ENCODE measurements around the gene WRNIP1. TPM values are rescaled to one million over a fixed set of nuclear protein-coding genes. Genes with fewer than 3 reads are reported as not detected.
A peak's percentile ranks its signal among the peaks of the same experiment; 100 is the strongest.
"Not testable (repeated sequence)": the region's sequence is repeated elsewhere in the genome, so short reads cannot be mapped to it uniquely, and the experiment has no call there.

The WRNIP1 gene
- total RNA-seq, 1 experiment from 2014 or later: 63.4 TPM

GRCh38 chr6:2762868-2763267 is 2.3 kb upstream of the WRNIP1 start:
- DNase-seq (ENCODE audit: low spot score): not testable (repeated sequence)

GRCh38 chr6:2763345-2763841 is 1.8 kb upstream of the WRNIP1 start:
- DNase-seq (ENCODE audit: low spot score): no peak

- no peak for DNase-seq (ENCODE audit: low spot score)
Observed at GRCh38 chr6:2763876-2764540, 1.2 kb upstream of the WRNIP1 start.

GRCh38 chr6:2764610-2765165 is 505 bp upstream of the WRNIP1 start:
- peak; percentile 53 for DNase-seq (ENCODE audit: low spot score)

GRCh38 chr6:2765896-2766766 is 938 bp downstream of the WRNIP1 start:
- DNase-seq (ENCODE audit: low spot score): no peak

- DNase-seq (ENCODE audit: low spot score): no peak
Observed at GRCh38 chr6:2766767-2767656, 1.8 kb downstream of the WRNIP1 start.

- DNase-seq (ENCODE audit: low spot score): no peak
Observed at GRCh38 chr6:2767657-2768524, 2.7 kb downstream of the WRNIP1 start.

GRCh38 chr6:2768696-2769095 is 3.5 kb downstream of the WRNIP1 start:
- DNase-seq (ENCODE audit: low spot score): no peak

- no peak for DNase-seq (ENCODE audit: low spot score)
Observed at GRCh38 chr6:2770171-2770570, 5.0 kb downstream of the WRNIP1 start.

GRCh38 chr6:2771079-2771478 is 5.9 kb downstream of the WRNIP1 start:
- DNase-seq (ENCODE audit: low spot score): no peak

GRCh38 chr6:2772840-2773239 is 7.6 kb downstream of the WRNIP1 start:
- DNase-seq (ENCODE audit: low spot score): no peak

GRCh38 chr6:2773449-2773848 is 8.3 kb downstream of the WRNIP1 start:
- DNase-seq (ENCODE audit: low spot score): no peak

GRCh38 chr6:2775003-2775402 is 9.8 kb downstream of the WRNIP1 start:
- no peak for DNase-seq (ENCODE audit: low spot score)

- DNase-seq (ENCODE audit: low spot score): no peak
Observed at GRCh38 chr6:2777249-2777648, 12.1 kb downstream of the WRNIP1 start.

GRCh38 chr6:2780102-2780737 is 15.0 kb downstream of the WRNIP1 start:
- DNase-seq (ENCODE audit: low spot score): no peak

GRCh38 chr6:2781685-2782355 is 16.6 kb downstream of the WRNIP1 start:
- no peak for DNase-seq (ENCODE audit: low spot score)

GRCh38 chr6:2782356-2782708 is 17.1 kb downstream of the WRNIP1 start:
- DNase-seq (ENCODE audit: low spot score): no peak

GRCh38 chr6:2782825-2783187 is 17.6 kb downstream of the WRNIP1 start:
- DNase-seq (ENCODE audit: low spot score): no peak

- no peak for DNase-seq (ENCODE audit: low spot score)
Observed at GRCh38 chr6:2783188-2783963, 18.2 kb downstream of the WRNIP1 start.

Measured in H4 (cell line).